EH (cell line): ENCODE results near the gene MSRB1.
"Not testable (repeated sequence)": the region's sequence is repeated elsewhere in the genome, so short reads cannot be mapped to it uniquely, and the experiment has no call there.

Experiments used
- DNase-seq: peaks from one replicate; pipeline ENCODE4 v3.0.0-alpha.2; 2015; ENCODE audit warnings: low read depth

MSRB1 gene

DNA sequence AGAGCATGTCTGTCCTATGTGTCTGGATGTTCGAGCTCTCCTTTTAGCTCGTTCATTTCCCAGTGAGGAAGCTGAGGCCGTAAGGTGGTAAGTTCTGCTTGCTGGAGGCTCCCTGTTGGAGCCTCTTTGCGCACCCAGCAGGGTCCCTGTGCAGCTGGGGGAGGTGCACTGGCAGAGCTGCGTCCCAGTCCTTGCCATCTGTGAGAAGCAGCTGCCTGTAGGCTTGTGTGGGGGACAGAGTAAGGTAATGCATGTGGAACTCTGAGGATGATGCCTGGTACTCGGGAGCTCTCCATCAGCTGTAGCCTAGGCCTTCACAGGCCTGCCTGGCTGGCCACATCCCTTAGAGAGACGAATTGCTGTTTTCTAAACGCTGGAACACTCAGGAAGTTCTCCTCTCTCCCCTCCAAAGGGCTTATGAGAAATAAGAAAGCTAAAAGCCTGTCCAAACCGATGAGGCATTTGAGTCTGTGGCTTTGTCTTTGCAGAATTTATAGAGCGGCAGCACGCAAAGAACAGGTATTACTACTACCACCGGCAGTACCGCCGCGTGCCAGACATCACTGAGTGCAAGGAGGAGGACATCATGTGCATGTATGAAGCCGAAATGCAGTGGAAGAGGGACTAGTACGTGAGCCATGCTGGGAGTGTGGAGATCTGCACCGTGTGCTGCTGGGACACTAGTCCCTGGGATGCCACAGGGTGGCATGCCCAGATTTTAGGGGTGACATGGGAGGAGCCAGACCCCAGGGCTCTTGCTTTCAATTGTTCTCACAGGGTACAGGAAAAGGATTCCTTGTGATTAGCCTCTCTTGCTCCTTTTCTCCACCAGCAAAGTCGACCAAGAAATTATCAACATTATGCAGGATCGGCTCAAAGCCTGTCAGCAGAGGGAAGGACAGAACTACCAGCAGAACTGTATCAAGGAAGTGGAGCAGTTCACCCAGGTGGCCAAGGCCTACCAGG, 17.9 kb upstream of the MSRB1 start:
- peak; percentile 42 for DNase-seq

GRCh38 chr16:1959269-1960039, 16.5 kb upstream of the MSRB1 start, which contains the start of gene NDUFB10:
Gene NDUFB10 (plus strand): TSS chr16:1959538. CDS start chr16:1959625, 87 bp downstream.
- peak; percentile 89 for DNase-seq

DNA sequence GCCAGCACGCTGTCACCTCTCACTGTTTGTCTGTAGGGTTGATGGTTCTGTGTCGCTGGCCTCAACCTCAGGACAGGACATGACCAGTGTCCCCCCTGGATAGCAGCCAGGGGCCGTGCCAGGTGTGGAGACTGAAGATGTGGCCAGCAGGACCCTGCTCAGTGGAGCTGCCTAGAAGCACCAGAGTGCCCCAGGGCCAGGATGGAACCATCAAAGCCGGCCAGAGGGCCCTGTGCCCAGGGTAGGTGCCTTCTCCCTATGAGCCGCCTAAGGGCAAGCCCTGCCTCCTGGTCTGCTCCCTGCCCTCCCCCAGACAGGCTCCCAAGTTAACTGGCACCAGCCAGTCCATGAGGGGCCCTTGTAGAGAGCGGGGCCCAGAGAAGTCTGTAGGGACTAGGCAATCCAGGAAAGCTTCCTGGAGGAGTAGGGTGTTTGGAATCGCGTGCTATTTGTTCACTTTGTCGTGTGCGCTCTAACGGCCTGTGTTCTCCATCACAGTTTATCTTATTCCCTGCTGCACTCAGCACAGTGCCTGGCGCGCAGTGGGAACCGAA, 15.8 kb upstream of the MSRB1 start:
- no peak for DNase-seq

GRCh38 chr16:1958143-1958491, 15.1 kb upstream of the MSRB1 start:
- not testable (repeated sequence) for DNase-seq

DNA sequence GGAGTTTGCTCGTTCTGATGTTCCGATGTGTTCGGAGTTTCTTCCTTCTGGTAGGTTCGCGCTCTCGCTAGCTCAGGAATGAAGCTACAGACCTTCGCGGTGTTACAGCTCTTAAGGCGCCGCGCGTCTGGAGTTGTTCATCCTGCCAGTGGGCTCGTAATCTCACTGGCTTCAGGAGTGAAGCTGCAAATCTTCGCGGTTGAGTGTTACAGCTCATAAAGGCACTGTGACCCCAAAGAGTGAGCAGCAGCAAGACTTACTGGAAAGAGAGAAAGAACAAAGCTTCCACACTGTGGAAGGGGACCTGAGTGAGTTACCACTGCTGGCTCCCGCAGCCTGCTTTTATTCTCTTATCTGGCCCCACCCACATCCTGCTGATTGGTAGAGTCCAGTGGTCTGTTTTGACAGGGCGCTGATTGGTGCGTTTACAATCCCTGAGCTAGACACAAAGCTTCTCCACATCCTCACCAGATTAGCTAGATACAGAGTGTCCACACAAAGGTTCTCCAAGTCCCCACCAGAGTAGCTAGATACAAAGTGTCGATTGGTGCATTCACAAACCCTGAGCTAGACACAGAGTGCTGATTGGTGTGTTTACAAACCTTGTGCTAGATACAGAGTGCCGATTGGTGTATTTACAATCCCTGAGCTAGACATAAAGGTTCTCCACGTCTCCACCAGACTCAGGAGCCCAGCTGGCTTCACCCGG, 14.6 kb upstream of the MSRB1 start:
- DNase-seq: not testable (repeated sequence)

DNA sequence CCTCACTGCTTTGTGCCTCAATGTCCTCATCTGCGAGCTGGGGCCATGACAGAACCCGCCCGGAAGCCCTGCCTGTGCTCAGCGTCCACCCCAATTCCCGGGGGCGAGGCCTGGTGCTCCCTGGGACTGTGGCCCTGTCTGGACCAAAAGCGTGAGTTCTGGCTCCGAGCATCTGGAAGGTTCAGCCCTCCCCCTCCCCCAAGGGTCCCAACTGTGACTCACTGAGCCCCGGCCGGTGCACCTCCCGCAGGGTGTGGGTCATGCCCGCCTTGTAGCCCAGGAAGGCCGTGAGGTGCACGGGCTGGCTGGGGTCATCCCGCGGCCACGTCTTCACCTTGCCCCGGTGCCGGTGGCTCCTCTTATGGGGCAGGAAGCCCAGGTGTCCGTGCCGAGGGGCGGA, 10.7 kb upstream of the MSRB1 start:
- DNase-seq: no peak

DNA sequence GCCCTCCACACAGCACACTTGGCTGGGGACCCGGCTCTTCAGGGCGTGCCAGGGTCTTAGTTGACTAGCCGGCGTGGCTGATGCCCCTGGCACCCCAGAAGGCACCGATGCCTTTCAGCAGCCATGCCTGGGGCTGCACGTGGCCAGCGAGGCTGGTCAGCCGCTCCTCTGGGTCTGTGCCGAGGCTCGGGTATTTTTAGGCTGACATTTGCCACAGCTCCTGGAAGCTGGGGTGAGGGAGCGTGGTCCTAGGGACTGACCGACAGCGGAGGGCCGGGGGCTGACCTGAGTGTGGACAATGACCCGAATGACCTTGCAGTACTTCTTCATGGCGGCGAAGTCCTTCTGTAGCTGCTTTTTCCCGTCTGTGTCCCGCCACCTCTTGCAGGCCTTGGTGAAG, 7.6 kb upstream of the MSRB1 start:
- DNase-seq: no peak

DNA sequence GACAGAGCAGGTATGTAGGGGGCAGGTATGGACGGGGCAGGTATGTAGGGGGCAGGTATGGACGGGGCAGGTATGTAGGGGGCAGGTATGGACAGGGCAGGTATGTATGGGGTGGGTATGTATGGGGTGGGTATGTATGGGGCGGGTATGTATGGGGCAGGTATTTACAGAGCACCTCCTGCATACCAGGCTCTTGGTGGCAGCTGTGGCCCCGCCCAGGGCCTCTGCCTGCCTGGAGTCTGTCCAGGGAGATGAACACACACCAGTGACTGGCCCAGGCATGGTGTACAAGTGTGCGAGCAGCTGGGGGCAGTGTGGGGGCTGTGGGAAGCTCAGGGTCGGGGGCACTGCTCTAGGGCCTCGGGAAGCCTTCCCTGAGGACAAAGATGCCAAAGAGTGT, 7.0 kb upstream of the MSRB1 start:
- no peak for DNase-seq

- no peak for DNase-seq
Measured at GRCh38 chr16:1949507-1949906, 6.5 kb upstream of the MSRB1 start.

- no peak for DNase-seq
Measured at GRCh38 chr16:1947369-1947670, 4.3 kb upstream of the MSRB1 start.

- no peak for DNase-seq
Measured at GRCh38 chr16:1946495-1947368, 3.7 kb upstream of the MSRB1 start.

GRCh38 chr16:1945559-1946391, 2.8 kb upstream of the MSRB1 start:
- DNase-seq: no peak

DNA sequence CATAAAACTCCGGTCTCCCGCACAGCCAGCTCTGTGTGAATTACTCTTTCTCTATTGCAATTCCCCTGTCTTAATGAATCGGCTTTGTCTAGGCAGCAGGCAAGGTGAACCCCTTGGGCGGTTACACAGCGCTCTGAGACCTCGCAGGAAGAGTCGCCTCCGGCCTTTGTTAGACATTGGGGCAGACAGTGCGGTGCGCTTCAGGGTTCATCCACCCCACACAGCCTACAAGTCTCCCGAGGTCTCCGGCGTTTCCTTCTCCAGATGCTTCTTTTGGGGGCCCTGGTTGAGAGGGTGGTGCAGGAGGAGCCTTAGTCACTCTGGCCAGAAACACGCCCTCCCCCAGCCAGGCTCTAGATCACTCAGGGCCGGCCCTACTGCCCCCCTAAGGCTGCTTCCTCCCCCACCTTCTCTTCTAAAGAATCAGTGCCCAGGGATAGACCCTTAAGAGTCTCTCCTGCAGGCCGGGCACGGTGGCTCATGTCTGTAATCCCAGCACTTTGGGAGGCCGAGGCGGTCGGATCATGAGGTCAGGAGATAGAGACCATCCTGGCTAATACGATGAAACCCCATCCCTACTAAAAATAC, 1.7 kb upstream of the MSRB1 start:
- DNase-seq: no peak

DNA sequence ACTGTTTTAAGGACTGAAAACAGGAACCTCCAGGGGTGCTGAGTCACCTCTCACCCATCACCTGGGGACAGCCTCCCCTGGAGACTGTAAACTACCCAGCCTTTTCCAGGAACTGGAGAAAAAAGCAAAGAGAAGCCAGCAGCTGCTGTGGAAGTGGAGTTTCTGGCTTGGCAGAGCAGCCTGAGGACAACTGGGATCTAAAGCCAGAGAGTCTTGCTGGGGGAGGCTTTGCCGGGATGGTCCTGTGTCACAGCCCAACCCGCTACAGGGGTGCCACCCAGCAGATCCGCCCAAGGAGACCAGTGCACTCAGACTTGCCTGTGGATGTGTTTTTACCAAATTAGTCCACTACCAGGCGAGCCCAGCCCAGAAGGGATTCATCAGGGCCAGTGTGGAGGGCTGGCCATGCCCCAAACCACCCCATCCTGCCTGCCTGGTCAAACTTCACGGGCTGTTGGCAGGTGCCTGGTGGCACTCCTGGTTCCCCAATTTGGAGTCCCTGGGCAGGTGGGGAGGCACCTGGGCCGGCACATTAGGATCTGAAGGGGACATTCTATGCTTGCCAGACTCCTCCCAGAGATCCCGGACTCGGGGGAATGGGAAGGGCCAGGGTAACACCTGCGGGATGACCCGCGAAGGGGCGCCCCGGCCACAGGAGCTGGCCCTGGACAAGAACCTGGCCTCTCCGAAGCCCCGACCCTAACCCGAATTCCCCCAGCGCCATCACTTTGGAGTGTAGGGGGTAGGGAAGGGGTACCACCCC, 771 bp downstream of the MSRB1 start:
- peak; percentile 54 for DNase-seq

- DNase-seq: no peak
Measured at GRCh38 chr16:1941162-1942046, 1.6 kb downstream of the MSRB1 start.

DNA sequence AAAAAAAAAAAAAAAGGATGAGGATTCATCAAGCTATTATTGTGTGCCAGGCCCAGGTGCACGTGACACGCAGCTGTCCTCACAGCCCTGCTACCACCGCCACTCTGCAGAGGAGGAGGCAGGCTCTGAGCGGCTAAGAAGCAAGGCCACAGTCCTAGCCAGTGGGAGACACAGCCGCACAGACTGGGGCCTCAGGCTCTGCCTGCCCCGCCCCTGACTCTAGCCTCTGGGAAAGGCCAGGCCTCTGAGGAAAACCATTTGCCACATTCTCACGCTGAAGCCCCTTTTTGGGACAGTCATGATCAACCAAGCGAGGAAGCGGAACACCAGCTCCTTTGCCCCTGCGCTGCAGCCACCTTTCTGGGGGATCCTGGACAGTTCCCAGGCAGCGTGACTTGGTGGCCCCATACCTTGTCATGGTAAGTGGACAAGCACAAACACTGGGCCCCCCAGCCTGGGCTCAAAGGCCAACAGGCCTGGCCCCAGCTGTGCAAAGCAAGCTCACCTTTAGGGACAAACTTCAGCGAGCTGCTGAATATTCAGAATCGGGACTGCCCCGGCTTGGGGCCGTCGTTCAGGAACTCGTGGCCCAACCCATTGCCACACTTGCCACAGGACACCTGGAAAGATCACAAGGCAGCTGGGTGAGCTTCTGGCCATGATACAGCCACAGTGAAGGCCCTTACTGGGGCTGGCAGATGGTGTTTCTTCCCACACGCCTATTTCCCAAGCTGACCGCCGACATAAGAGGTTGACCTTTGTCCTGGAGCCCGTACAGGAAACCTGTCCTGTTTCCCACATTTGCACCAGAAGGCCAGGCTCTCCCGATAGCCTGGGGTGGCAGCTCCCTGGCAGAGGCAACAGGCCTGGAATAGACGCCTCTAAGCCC, 2.5 kb downstream of the MSRB1 start:
- DNase-seq: no peak

DNA sequence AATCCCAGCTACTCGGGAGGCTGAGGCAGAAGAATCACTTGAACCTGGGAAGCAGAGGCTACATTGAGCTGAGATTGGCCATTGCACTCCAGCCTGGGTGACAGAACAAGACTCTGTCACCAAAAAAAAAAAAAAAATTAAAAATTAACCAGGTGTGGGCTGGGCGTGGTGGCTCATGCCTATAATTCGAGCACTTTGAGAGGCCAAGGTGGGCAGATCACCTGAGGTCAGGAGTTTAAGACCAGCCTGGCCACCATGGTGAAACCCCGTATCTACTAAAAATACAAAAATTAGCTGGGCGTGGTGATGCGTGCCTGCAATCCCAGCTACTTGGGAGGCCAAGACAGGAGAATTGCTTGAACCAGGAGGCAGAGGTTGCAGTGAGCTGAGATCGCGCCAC, 3.2 kb downstream of the MSRB1 start:
- not testable (repeated sequence) for DNase-seq
